Right lobe of liver (tissue), 6 donors: ENCODE data around the gene NRL. TPM values are rescaled to one million over a fixed set of nuclear protein-coding genes. Genes with fewer than 3 reads are reported as not detected.

ENCODE experiments used
- ATAC-seq, 4 donors: fragments of 200-7000 bp; cut with Tn5 transposase; one replicate each; pipeline ENCODE4 v1.9.1; 2020; ENCODE audit warnings: mild to moderate bottlenecking in 4 of 4, moderate library complexity in 4 of 4
- DNase-seq, 3 donors: peaks; one replicate each; pipeline ENCODE4 v3.0.0-alpha.2; 2020
- H3K27ac ChIP-seq, 3 donors: fragments of 200-600 bp; one replicate each; pipeline ENCODE4 v1.8.0; 2022
- H3K27me3 ChIP-seq, 2 donors: fragments of 200-600 bp; one replicate each; pipeline ENCODE4 v1.8.0; 2022
- H3K36me3 ChIP-seq, 4 donors: fragments of 200-600 bp; sonication (generic) in 1 of 4; one replicate each; pipeline versions ENCODE4 v1.5.1 to v1.8.0; 2017 to 2022; ENCODE audit warnings: control low read depth in 1 of 4
- H3K4me1 ChIP-seq, 4 donors: fragments of 200-600 bp; sonication (generic) in 1 of 4; one replicate each; pipeline versions ENCODE4 v1.5.1 to v1.8.0; 2017 to 2022; ENCODE audit warnings: control low read depth in 1 of 4
- H3K4me3 ChIP-seq, 3 donors: fragments of 200-600 bp; one replicate each; pipeline ENCODE4 v1.8.0; 2022
- H3K9me3 ChIP-seq, 4 donors: fragments of 200-600 bp; sonication (generic) in 1 of 4; one replicate each; pipeline versions ENCODE4 v1.5.1 to v1.8.0; 2017 to 2022; ENCODE audit warnings: control low read depth in 1 of 4
- POLR2A ChIP-seq: fragments of 450-650 bp; IDR thresholded peaks from one replicate; pipeline ENCODE4 v1.6.1; 2017; ENCODE audit warnings: antibody characterized with exemption, mild to moderate bottlenecking
- WGBS: methylation state at CpG from one replicate; pipeline ENCODE4 v1.1.6; 2018; ENCODE audit warnings: low coverage, low lambda C conversion rate; ENCODE audit not compliant: insufficient coverage; ENCODE audit errors: missing lambda C conversion rate; 5-methylcytosine and 5-hydroxymethylcytosine counted together
- intact Hi-C, 2 donors: fragments of 100-400 bp; cut with DNase I; formaldehyde crosslinking; loops; one replicate each; pipeline versions ENCODE4 v1.11.2 to v1.14.1; 2022
- total RNA-seq, 6 experiments: library from RNA; depleted of rRNA in 2 of 6; stranded (reverse); fragments of >200 nt in 2 of 6; fragmentation: NEBNext Ultra II Directional in 3 of 6; extraction: Animal tissue kit (Norgen Biotek cat#: 25700) in 3 of 6; gene quantifications; one replicate each; pipeline versions ENCODE4 v1.1.0 to v1.2.4, GENCODE V29; 2016 to 2023
- TF ChIP-seq, protein P1 (sequence below), 4 donors: fragments of 200-600 bp in 3 of 4; fragments of 450-650 bp in 1 of 4; IDR thresholded peaks; one replicate each; pipeline versions ENCODE4 v1.5.1 to v1.8.0; 2016 to 2022; ENCODE audit warnings: antibody characterized with exemption in 4 of 4, mild to moderate bottlenecking in 2 of 4
- donor health status: DM: no; HTN: yes; CAD: no.
- donor health status: DM: no; HTN: no; CAD: no.
- donor health status: DM: no; HTN: no; CAD: no.
- donor health status: DM: no; HTN: yes; CAD: no.
- donor health status: DM: no; HTN: yes; CAD: no.

NRL gene
- total RNA-seq, 6 experiments from 2014 or later = 1.4 to 2.9 (median 2.1) TPM

GRCh38 chr14:24060984-24061913 lies 53.5 kb downstream of the NRL start:
- peaks cover 0 to 69% (median 24%) of the 10 kb centered on the region in 4 donors for H3K4me1 ChIP-seq
- WGBS = 18% methylated on average over 4 of the region's 7 CpGs
- DNase-seq (peak; percentile 64 to 93 (median 84)), ATAC-seq (peak; percentile 73 to 84 (median 79))
- peak overlapping the region; percentile 29 to 83 (median 77) for H3K27ac ChIP-seq
- H3K9me3 ChIP-seq = no peaks in the 10 kb centered on the region
- no peaks in the 10 kb centered on the region for H3K36me3 ChIP-seq
- no peak overlapping the region for H3K4me3 ChIP-seq
- no peaks in the 10 kb centered on the region for H3K27me3 ChIP-seq
- intact Hi-C loops = loop anchor here in 1 of 2 donors (10.0 kb wide), 1 partner anchor 104 kb away; the partner anchor contains the start of gene IRF9
- TF ChIP-seq, protein P1, sequence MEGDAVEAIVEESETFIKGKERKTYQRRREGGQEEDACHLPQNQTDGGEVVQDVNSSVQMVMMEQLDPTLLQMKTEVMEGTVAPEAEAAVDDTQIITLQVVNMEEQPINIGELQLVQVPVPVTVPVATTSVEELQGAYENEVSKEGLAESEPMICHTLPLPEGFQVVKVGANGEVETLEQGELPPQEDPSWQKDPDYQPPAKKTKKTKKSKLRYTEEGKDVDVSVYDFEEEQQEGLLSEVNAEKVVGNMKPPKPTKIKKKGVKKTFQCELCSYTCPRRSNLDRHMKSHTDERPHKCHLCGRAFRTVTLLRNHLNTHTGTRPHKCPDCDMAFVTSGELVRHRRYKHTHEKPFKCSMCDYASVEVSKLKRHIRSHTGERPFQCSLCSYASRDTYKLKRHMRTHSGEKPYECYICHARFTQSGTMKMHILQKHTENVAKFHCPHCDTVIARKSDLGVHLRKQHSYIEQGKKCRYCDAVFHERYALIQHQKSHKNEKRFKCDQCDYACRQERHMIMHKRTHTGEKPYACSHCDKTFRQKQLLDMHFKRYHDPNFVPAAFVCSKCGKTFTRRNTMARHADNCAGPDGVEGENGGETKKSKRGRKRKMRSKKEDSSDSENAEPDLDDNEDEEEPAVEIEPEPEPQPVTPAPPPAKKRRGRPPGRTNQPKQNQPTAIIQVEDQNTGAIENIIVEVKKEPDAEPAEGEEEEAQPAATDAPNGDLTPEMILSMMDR (IDR thresholded peaks at IDR 0.05) = no peak
- no peak for TF ChIP-seq POLR2A

DNA sequence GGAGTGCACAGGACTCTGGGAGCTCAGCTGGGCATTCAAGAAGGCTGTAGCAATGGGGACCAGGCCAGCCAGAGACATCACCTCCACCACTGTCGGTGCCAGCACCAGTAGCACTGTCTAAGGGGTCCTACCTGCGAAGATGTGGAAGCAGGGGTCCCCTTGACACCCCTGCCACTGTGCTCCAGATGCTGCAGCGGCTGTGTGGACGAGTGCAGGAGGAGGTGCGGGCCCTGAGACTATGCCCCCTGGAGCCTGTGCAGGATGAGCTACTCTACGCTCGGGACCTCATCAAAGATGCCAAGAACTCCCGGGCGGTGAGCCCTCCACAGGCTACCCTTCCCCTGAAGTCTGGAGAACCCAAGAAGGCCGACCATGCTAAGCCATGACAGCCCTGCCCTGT lies 54.3 kb downstream of the NRL start:
- DNase-seq (peak in 1 of 3 donors; percentile 38), ATAC-seq (no peak)
- H3K36me3 ChIP-seq = no peaks in the 10 kb centered on the region
- intact Hi-C loops = loop anchor here in 1 of 2 donors (10.0 kb wide), 1 partner anchor 104 kb away; the partner anchor contains the start of gene IRF9
- H3K9me3 ChIP-seq = no peaks in the 10 kb centered on the region
- H3K27ac ChIP-seq = peak overlapping the region in 2 of 3 donors; percentile 77 to 83
- H3K4me1 ChIP-seq = peaks cover 0 to 61% (median 24%) of the 10 kb centered on the region in 4 donors
- H3K27me3 ChIP-seq = no peaks in the 10 kb centered on the region
- no peak overlapping the region for H3K4me3 ChIP-seq
- WGBS = no CpG with 5 or more reads among the region's 10 CpGs
- TF ChIP-seq POLR2A = no peak
- TF ChIP-seq, protein P1 (IDR thresholded peaks at IDR 0.05) = no peak

- H3K27ac ChIP-seq = no peak overlapping the region
- H3K4me3 ChIP-seq = no peak overlapping the region
- TF ChIP-seq, protein P1 (IDR thresholded peaks at IDR 0.05) = no peak
- no peak for TF ChIP-seq POLR2A
- no peaks in the 10 kb centered on the region for H3K9me3 ChIP-seq
- intact Hi-C loops = loop anchor here (5.0 to 10.0 kb wide), 2 partner anchors 32 to 105 kb away; partner anchors contain the start of genes PCK2 (in 2 of the 2) and IRF9 (in 1 of the 2)
- peak in 1 of 3 donors; percentile 38 for DNase-seq
- WGBS = 78% methylated on average over 6 of the region's 16 CpGs
- H3K36me3 ChIP-seq = no peaks in the 10 kb centered on the region
- no peaks in the 10 kb centered on the region for H3K27me3 ChIP-seq
- peaks cover 0 to 59% (median 24%) of the 10 kb centered on the region in 4 donors for H3K4me1 ChIP-seq
- ATAC-seq = no peak
These were observed 54.8 kb downstream of the NRL start for GRCh38 chr14:24059841-24060388.

GRCh38 chr14:24058951-24059475 lies 55.7 kb downstream of the NRL start:
- Histone ChIP-seq H3K4me1 (peaks cover 0 to 54% (median 20%) of the 10 kb centered on the region in 4 donors), H3K36me3 (no peaks in the 10 kb centered on the region), H3K27ac (no peak overlapping the region), H3K4me3 (no peak overlapping the region), H3K9me3 (no peaks in the 10 kb centered on the region), H3K27me3 (no peaks in the 10 kb centered on the region)
- peak in 1 of 3 donors; percentile 46 for DNase-seq
- 74% methylated on average over 4 of the region's 10 CpGs for WGBS
- intact Hi-C loops = loop anchor here (5.0 kb wide), 1 partner anchor 33 kb away; the partner anchor contains the start of gene PCK2 (in 2 of the 2)
- TF ChIP-seq POLR2A = no peak
- TF ChIP-seq, protein P1 (IDR thresholded peaks at IDR 0.05) = no peak
- no peak for ATAC-seq
